OCI-LY3 (cell line): ENCODE measurements around the gene TNP2.
A peak's percentile ranks its signal among the peaks of the same experiment; 100 is the strongest.

Experiments used
- H2AFZ ChIP-seq: fragments of 200-600, 300-600 bp; shearing (Covaris generic); 2 replicates; pipeline ENCODE4 v1.6.0; 2014; ENCODE audit warnings: antibody characterized with exemption, low read depth, low read length
- H3K27ac ChIP-seq: fragments of 200-600, 300-600 bp; sonication (generic); 2 replicates; pipeline ENCODE4 v1.5.1; 2014; ENCODE audit warnings: mild to moderate bottlenecking, low read length, moderate library complexity, mixed read lengths
- H3K27me3 ChIP-seq: fragments of 200-600, 300-600 bp; sonication (generic); 2 replicates; pipeline ENCODE4 v1.6.1; 2014; ENCODE audit warnings: low read depth, low read length, mixed read lengths
- H3K36me3 ChIP-seq: fragments of 200-600, 300-600 bp; sonication (generic); replicated peaks from 2 replicates; pipeline ENCODE3; 2014; ENCODE audit warnings: low read depth, low read length, mixed read lengths
- H3K4me1 ChIP-seq: fragments of 300-600, 200-600 bp; sonication (generic); 2 replicates; pipeline ENCODE4 v1.6.1; 2014; ENCODE audit warnings: low read length, mixed read lengths
- H3K4me2 ChIP-seq: fragments of 200-600, 300-600 bp; sonication (generic); 2 replicates; pipeline ENCODE4 v1.6.1; 2014; ENCODE audit warnings: low read length, mixed read lengths
- H3K4me3 ChIP-seq: fragments of 300-600, 200-600 bp; sonication (generic); 2 replicates; pipeline ENCODE4 v1.5.1; 2014; ENCODE audit warnings: antibody characterized with exemption, mild to moderate bottlenecking, low read length, moderate library complexity
- H3K79me2 ChIP-seq: fragments of 300-600, 200-600 bp; shearing (Covaris generic); 2 replicates; pipeline ENCODE4 v1.6.1; 2014; ENCODE audit warnings: mild to moderate bottlenecking, low read length, mixed read lengths
- H3K9ac ChIP-seq: fragments of 300-600, 200-600 bp; shearing (Covaris generic); 2 replicates; pipeline ENCODE4 v1.6.0; 2014; ENCODE audit warnings: mild to moderate bottlenecking, low read length, moderate library complexity
- H3K9me3 ChIP-seq: fragments of 200-600, 300-600 bp; shearing (Covaris generic); 2 replicates; pipeline ENCODE4 v1.6.1; 2014; ENCODE audit warnings: low read length, mixed read lengths; ENCODE audit not compliant: insufficient read depth
- H4K20me1 ChIP-seq: fragments of 200-600, 300-600 bp; sonication (generic); 2 replicates; pipeline ENCODE4 v1.6.1; 2016; ENCODE audit warnings: low read length, mixed read lengths; ENCODE audit not compliant: insufficient read depth
- CTCF ChIP-seq: fragments of 200-600, 300-600 bp; sonication (generic); IDR thresholded peaks from 2 replicates; pipeline ENCODE4 v1.5.1; 2014; ENCODE audit warnings: antibody characterized with exemption, low read length, low read depth
- EZH2phosphoT487 ChIP-seq: fragments of 200-600 bp; shearing (Covaris generic); IDR thresholded peaks from 2 replicates; pipeline ENCODE4 v1.6.1; 2018; ENCODE audit warnings: antibody characterized with exemption, mixed run types, low read depth

The TNP2 gene

DNA sequence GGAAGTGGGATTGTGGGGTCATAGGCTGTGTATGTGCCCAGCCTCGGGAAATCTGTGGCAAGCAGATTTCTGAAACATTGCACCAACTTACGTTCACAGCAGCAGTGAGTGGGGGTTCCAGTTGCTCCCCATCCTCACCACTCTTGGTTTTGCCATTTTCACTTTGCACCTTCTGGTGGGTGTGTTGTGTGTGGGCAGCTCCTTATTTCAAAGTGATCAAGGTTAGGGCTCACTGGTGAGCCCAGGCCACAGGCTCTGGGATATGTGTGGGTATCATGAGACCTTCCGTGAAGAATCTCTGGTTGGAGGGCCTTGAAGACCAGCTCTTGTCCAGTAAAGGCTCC, 41.5 kb upstream of the TNP2 start:
- no peaks in the 10 kb centered on the region for H3K79me2 ChIP-seq
- peaks cover 31% of the 10 kb centered on the region for H3K4me1 ChIP-seq
- H3K36me3 ChIP-seq: no peaks in the 10 kb centered on the region
- peak overlapping the region; percentile 47 for H3K4me2 ChIP-seq
- H4K20me1 ChIP-seq: no peaks in the 10 kb centered on the region
- H3K9me3 ChIP-seq: 0 out of 2 replicates have a peak, but pooled peaks cover 6% of the 10 kb centered on the region
- no peak for TF ChIP-seq EZH2phosphoT487
- no peak for TF ChIP-seq CTCF
- no peak overlapping the region for H3K9ac ChIP-seq
- no peak overlapping the region for H3K4me3 ChIP-seq
- no peak overlapping the region for H3K27ac ChIP-seq
- H3K27me3 ChIP-seq: no peaks in the 10 kb centered on the region
- H2AFZ ChIP-seq: no peak overlapping the region

GRCh38 chr16:11309895-11310633, 40.9 kb upstream of the TNP2 start:
- Histone ChIP-seq H4K20me1 (no peaks in the 10 kb centered on the region), H3K27ac (no peak overlapping the region), H3K27me3 (no peaks in the 10 kb centered on the region), H3K4me1 (peaks cover 31% of the 10 kb centered on the region), H2AFZ (no peak overlapping the region), H3K9ac (no peak overlapping the region), H3K36me3 (no peaks in the 10 kb centered on the region), H3K4me2 (no peak overlapping the region), H3K9me3 (0 out of 2 replicates have a peak, but pooled peaks cover 6% of the 10 kb centered on the region), H3K4me3 (no peak overlapping the region), H3K79me2 (no peaks in the 10 kb centered on the region)
- no peak for TF ChIP-seq CTCF
- TF ChIP-seq EZH2phosphoT487: no peak

- Histone ChIP-seq H3K9me3 (0 out of 2 replicates have a peak, but pooled peaks cover 6% of the 10 kb centered on the region), H3K4me3 (no peak overlapping the region), H2AFZ (0 out of 2 replicates have a peak overlapping the region, but pooled peaks have one; percentile 27), H3K27me3 (no peaks in the 10 kb centered on the region), H3K4me1 (peaks cover 31% of the 10 kb centered on the region), H4K20me1 (no peaks in the 10 kb centered on the region), H3K9ac (no peak overlapping the region), H3K27ac (no peak overlapping the region), H3K4me2 (peak overlapping the region; percentile 20), H3K36me3 (no peaks in the 10 kb centered on the region), H3K79me2 (no peaks in the 10 kb centered on the region)
- TF ChIP-seq EZH2phosphoT487: no peak
Observed at GRCh38 chr16:11308493-11309283, 39.6 kb upstream of the TNP2 start.

GRCh38 chr16:11307639-11308492, 38.7 kb upstream of the TNP2 start:
- H4K20me1 ChIP-seq: no peaks in the 10 kb centered on the region
- peaks cover 31% of the 10 kb centered on the region for H3K4me1 ChIP-seq
- H3K79me2 ChIP-seq: no peaks in the 10 kb centered on the region
- no peak overlapping the region for H3K27ac ChIP-seq
- no peaks in the 10 kb centered on the region for H3K36me3 ChIP-seq
- no peak overlapping the region for H3K9ac ChIP-seq
- H3K4me3 ChIP-seq: no peak overlapping the region
- H2AFZ ChIP-seq: no peak overlapping the region
- TF ChIP-seq EZH2phosphoT487: no peak
- no peak for TF ChIP-seq CTCF
- H3K9me3 ChIP-seq: 0 out of 2 replicates have a peak, but pooled peaks cover 6% of the 10 kb centered on the region
- H3K27me3 ChIP-seq: no peaks in the 10 kb centered on the region
- no peak overlapping the region for H3K4me2 ChIP-seq
